GM19193 (cell line): ENCODE data around the gene MYLIP.

Experiments used
- POLR2A ChIP-seq: IDR thresholded peaks from 4 replicates; pipeline ENCODE4 v1.6.1; 2011; ENCODE audit not compliant: insufficient read depth, insufficient read length; ENCODE audit errors: extremely low read depth

Gene MYLIP

GRCh38 chr6:16150098-16150497 is 21.2 kb downstream of the MYLIP start:
- peak; percentile 26 for TF ChIP-seq POLR2A

GRCh38 chr6:16153211-16153820 is 24.4 kb downstream of the MYLIP start:
- no peak for TF ChIP-seq POLR2A

DNA sequence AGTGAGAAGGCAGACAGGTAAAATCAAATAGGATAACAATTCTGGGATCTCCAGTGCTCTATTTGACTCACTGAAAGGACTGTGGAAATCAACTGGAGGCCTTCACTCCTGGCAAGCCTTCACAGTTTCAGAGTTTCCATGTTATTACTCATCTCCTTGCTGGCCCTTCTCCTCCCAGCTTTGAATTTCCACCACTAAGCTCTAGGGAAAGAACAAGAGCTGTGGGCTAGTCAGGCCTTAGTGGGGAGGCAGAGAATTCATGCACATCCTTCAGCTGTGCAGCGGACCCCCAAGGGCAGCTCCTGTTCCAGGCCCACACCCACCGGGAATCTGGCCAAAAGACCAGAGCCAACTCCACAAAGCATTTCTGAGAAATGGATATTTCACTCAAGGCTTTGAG is 26.0 kb downstream of the MYLIP start:
- no peak for TF ChIP-seq POLR2A

DNA sequence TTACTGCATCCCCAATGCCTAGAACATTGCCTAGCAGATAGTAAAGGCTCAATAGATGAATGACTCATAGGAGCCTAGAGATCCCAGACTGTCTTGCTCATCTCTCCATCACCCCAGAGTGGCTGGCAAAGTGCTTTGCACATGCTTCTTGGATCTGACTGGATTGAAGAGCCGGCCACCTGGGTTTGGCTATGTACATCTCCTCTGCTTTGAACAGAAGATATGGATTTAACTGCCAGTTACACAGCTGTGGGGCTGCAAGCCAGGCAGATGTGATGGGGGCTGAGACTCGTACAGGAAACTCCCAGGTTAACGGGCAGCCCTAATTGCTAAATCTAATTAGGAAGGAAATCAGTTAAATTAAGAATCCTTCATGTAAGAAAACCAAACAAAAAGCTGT is 28.6 kb downstream of the MYLIP start:
- no peak for TF ChIP-seq POLR2A

- no peak for TF ChIP-seq POLR2A
Measured at GRCh38 chr6:16157909-16158308, 29.0 kb downstream of the MYLIP start.

DNA sequence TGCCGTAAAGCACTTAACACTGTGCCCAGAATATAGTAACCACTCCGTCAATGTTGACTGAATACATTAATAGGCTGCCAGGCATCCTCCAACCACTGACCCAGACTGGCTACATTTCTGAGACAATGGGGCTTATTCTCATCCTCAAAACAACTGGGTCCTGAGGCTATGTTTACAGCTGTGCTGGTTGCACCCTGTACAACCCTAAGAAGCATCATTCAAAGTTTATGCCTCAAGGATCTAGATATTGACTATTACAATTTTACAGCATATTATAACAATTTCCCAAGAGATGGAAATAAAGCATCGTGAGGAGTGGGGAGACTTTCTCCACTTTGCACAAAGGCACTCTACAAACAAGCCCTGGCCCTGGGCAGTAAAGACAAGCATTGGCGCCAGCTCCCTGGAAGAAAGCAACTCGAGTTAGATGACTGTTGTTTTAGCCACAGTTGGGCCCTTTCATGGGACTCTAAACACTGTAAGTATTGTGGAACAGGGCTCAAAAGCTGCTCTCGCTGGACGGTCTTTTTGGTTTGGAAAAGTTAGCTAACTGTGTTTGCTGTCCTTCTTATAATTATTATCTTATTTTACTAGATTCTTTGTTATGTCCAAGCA is 30.2 kb downstream of the MYLIP start:
- no peak for TF ChIP-seq POLR2A

- TF ChIP-seq POLR2A = no peak
Measured at GRCh38 chr6:16160794-16161193, 31.9 kb downstream of the MYLIP start.

DNA sequence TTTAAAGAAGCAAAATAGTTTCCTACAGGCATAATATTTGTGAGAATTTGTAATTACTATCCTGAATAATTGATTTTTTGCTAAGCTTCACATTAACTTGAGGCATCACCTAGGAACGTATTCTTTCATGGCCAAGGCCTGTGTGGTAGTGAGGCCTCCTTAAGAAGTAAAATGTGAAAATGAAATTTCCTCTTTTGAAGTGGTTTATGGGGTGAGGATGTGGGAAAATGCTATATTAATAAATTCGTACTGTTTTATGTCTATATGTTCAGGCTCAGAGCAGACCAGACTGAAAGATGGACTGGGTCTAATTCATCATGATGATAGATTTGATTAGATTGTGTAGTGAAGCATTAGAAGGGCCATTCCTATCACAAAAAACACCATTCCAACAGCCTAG is 33.1 kb downstream of the MYLIP start:
- no peak for TF ChIP-seq POLR2A

- no peak for TF ChIP-seq POLR2A
Measured at GRCh38 chr6:16163066-16163465, 34.2 kb downstream of the MYLIP start.

DNA sequence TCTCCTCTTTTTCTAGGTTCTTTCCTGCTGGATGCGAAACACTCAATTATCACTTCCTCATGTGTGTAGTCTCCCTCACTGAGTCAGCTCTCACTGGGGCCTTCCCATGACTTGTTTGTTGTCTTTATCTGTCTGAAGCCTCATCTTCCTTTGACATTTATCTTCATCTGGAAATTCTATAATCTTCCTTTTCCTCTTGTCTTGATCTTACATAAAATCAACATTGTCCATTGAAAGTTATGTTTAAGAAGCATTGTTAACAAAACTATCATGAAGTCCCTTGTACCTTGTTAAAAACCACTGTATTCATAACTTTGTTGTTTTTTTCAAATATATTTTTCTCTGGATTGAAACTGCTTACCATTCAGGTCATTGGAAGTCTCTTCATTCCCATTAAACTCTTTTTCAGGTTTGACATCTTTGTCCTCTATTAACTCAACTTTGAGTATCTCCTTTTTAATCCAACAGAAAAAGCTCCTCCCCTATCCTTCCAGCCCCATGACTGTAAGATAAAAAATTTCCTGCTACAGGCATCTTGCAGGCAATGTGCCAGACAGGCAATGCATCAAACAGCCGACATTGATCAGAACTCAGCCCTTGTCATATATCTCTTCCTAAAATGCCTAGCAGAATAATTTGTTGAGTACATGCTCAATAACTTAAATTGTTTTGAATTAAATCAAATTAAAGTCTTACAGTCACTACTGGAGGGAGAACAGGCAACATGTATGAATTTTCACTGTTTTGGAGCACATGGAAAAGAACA is 34.8 kb downstream of the MYLIP start:
- no peak for TF ChIP-seq POLR2A

- TF ChIP-seq POLR2A = no peak
Measured at GRCh38 chr6:16165641-16166040, 36.8 kb downstream of the MYLIP start.

DNA sequence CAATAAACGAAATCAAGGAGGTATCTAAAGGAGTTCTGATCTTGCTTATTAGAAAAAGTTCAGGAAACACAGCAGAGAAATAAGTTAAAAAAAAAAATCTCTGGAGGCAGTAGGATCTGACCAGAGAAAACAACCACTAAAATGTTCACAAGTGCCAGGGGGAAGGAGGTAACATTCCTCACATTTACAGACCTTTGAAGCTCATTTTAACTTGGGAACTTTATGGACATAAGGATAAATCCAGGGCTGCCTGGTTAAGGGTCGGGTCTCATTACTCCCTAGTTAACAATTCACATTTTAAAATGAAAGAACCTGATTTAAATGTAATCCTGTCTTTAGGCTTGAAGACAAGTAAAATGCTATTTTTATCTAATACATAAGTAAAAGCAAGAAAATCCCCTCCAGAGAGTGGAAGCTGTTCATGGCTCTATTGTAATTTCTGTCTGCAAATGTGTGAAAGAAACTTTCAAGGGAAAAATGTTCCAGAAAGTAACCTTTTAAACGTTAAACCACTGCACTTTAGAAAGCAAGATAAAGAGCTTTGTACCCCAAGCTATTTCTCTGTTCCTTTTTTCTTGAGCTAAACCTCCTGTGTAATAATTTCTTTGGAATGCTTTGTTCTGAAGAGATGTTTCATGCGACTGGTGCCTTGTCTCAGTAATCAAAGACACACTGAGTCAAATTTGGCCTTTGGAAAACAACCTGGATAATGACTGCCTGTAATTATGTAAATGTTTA is 38.2 kb downstream of the MYLIP start:
- no peak for TF ChIP-seq POLR2A

DNA sequence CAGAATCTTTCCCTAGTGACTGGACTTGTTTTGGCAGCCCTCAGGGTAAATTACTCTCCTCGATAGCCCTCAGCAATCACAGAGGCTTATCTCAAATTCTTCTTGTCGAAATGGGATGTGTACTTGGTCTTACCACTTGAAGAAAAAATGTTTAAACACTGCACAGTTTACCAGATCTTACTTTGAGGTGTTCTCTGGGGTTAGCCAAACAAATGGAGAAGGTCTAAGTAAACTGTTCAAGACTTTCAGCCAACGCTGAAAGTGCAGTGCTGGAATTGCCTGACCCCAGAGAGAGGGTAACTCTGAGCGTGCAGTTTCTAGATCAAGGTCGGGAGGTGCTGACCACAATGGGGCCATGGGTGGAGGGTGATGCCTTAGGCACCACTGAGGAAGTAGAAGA is 39.2 kb downstream of the MYLIP start:
- TF ChIP-seq POLR2A = no peak

DNA sequence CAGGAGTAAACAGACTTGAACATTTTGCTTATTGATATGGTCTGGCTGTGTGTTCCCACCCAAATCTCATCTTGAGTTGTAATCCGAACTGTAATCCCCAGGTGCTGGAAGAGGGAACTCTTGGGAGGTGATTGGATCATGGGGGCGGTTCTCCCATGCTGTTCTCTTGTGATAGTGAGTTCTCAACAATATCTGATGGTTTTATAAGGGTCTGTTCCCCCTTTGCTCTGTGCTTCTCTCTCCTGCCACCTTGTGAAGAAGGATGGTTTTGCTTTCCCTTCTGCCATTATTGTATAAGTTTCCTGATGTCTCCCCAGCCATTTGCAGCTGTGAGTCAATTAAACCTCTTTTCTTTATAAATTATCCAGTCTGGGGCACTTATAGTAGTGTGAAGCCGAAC is 40.0 kb downstream of the MYLIP start:
- no peak for TF ChIP-seq POLR2A

DNA sequence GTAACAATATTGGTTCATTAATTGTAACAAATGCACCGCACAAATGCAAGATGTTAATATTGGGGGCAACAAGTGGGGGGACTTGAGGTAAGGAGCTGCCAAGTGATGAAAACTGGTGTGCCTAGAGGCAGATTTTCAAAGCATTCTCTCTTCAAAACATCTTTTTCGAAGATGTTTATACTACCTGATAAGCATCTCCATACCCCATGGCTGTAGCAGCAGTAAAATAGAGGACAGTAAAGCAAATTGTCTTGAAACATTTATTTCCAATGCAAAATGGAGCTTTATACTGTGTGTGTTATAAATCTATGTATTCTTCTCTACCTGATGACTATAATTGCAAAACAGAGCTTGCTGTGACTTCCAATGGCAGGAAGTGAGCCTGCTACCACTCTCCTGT is 42.5 kb downstream of the MYLIP start:
- no peak for TF ChIP-seq POLR2A
